Hematopoietic multipotent progenitor cell treated with erythropoietin and hydrocortisone succinate and interleukin-3 and kit ligand, for 17 days (in vitro differentiated cells): Measurements from ENCODE around the gene TECPR1.
"Not testable (repeated sequence)": the region's sequence is repeated elsewhere in the genome, so short reads cannot be mapped to it uniquely, and the experiment has no call there.

Source experiments
- DNase-seq: peaks from one replicate; pipeline ENCODE4 v3.0.0-alpha.2; 2015; ENCODE audit warnings: low spot score

TECPR1 gene

DNA sequence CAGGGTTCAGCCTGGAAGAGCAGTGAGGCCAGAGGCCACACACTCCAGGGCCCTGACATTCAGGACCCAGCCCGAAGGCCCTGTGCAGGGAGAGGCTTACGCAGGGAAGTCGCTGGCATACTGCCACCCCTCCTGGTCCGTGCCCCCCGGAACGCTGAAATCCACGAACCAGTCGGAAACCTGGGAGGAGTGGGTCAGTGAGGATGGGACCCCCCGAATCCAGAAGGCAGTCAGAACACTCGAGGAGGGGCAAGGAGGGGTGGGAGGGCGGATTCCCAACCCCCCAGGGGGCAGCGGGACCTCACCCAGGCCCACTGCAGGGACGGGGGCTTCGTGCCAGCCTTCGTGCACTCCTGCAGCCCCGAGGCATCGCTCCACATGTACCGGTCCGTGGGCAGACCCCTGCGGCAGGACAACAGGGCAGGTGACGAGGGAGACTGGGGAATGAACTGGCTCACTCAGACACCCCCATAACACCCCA lies 27.3 kb downstream of the TECPR1 start:
- no peak for DNase-seq

DNA sequence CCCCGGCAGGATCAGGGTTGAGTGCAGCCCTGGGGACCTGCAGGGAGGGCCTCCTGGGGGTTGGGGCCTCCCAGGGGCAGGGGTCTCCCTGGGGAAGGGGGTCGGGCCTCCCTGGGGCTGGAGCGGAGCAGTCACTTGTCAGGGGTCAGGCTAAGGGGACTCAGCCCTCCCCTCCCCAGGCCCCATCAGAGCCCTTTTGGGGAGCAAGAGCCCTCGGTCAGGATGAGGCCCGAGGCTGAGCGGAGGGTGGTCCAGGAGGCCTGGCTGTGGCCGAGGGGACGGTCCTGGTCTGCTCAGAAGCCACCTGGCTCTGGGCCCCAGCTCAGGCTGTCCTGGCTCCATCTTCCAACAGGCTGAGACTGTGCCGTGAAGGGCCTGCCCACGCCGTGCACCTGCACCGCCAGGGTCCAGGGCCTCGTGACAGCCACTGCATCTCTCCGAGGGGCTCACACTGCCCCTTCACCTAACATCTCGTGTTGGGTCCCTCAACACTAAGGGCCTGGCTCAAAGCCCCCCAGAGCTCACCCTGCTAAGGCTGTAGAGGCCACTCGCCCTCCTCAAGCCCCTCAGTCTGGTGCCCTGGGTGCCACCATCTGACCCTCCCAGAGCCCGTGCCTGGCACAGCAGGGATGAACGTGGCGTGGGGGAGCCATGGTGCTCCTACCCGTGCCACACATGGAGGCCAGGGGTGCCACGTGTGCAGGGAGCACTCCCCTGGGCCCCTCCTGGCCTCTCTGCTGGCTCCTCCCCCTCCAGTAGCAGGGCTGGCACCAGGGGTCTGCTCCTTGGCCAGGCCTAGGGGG lies 27.9 kb downstream of the TECPR1 start:
- no peak for DNase-seq

DNA sequence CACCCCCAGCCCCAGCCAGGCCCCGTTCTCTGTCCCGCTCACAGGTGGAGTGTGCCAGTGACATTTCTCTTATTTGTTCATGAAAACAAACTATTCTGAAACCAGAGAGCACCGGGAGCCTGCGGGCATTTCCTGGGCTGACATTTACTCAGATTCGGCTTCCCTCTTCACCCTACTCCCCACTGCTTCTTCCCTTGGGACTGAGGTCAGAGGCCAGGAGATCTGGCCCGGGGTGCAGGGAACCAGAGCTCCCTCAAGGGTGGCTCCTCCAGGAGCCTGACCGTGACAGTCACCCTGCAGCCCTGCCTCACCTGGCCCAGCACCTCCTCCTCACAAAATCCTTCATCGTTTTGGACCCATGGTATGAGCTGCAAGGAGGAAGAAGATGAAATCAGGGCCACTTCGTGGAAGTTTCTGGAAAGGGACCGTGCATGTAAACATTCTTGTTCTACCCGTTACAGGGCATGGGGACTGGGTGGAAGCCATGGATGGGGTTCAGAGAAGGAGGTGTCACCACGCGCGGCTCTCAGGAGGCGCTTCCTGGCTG lies 28.6 kb downstream of the TECPR1 start:
- DNase-seq = no peak

DNA sequence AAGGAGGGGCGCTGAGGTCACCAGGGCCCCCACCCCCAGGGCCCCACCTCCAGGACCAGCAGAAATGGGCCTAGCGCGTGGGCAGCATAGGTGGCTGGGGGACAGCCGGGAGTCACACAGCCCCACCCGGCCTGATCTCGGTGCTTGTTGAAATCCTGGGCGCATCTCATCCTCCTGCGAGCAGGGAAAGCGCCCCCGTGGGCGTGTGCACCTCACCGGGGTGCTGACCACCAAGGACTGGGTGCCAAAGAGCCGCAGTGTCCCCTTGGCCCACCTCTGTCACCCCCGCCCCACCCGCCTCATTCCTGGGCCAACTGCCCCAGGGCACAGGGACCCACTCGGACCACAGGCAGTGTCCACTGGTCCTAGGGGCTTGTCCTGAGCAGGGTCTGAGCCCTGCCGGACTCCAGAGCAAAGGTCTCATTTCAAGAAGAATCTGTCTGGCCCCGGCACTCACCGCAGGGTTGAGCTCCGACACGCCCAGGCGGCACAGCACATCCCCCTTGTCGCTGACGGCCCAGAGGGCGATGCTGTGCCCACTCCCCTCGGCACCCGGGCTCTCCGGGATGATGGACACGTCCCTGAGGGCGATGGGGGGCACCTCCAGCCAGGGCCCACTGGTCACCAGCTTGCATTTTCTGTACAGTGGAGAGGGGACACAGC lies 29.4 kb downstream of the TECPR1 start:
- no peak for DNase-seq

DNA sequence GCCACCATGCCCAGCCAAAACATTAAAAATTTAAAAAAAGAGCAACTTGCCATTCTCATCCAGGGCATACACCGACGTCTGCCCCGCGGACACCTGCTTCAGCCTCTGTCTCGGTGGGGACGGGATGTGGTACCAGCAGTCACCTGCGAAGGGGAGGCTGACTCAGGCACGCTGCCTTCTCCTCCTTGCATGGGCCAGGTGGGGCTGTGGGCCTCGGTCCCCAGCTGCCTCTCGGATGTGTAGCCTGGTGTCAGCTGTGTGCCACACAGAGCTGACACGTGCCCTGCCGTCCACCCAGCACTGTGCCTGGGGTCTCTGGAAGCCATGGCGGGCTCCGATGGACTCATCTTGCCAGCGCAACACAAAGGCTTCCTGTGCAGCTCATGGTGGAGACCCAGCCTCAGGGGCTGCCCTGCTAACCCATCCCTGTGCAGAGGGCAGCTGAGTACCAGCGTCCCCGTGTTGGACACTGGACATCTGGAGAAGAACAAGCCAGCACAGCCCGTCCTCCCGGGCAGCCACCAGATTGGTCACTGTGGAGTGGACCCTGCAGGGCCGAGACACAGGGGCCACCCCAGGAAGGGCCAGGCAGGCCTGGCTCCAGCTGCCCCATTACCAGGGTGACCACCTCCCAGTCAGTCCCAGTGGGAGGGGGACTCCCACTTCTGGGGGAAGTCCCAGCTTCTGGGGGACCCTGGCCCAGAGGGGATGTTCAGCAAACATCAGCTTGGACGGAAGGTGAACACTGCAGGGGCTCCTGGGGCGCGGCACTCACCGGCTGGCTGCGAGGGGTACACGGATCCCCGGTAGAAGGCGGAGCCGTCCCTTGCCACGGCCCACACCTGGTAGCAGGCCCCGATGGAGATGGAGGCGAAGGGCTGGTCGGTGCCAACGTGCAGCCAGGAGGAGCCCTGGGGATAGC lies 30.2 kb downstream of the TECPR1 start:
- DNase-seq = no peak

DNA sequence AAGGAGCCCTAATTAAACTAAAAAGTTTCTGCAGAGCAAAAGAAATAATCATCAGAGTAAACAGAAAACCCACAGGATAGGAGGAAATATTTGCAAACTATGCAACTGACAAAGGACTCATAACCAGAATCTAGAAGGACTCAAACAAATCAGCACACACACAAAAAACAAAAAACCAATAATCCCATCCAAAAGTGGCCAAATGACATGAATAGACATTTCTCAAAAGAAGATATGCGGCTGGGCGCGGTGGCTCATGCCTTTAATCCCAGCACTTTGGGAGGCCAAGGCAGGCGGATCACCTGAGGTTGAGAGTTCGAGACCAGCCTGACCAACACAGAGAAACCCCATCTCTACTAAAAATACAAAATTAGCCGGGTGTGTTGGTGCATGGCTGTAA lies 32.6 kb downstream of the TECPR1 start:
- not testable (repeated sequence) for DNase-seq

DNA sequence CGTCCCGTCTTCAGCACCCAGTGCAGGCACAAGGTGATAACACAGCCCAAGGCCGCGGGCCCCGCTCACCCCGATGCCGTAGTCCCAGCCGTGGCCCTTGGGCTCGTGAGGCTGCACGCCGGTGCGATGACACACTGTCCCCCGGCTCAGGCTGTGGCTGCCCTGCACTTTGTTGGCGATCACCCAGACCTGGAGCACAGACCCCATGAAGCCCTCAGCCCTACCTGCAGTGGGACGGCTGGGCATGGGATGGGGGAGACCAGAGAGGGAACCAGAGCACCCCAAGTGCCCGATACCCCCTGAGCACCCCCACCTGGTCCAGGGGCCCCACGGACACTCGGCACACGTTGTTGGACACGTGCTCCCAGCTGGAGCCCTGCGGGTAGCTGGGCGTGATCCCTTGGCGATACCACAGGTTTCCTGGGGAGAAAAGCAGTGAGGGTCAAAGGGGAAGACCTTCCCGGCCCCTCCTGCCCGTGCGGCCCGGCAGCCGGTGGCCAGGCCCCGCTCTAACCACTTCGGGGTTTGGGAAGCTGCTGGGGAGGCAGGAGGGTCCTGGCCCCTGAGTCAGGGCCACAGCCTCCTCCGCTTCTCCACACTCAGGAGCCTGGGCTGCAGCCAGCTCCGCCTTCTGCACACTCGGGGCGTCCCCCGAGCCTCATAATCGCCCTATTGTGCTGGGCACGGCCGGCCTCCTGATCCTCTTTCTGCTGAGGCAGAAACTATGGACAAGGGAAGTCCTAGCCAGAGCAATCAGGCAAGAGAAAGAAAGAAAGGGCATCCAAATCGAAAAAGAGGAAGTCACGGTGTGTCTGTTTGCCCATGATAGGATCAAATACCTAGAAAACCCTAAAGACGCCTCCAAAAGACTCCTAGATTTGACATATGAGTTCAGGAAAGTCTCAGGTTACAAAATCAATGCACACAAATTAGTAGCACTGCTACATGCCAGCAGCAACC lies 34.1 kb downstream of the TECPR1 start:
- no peak for DNase-seq

DNA sequence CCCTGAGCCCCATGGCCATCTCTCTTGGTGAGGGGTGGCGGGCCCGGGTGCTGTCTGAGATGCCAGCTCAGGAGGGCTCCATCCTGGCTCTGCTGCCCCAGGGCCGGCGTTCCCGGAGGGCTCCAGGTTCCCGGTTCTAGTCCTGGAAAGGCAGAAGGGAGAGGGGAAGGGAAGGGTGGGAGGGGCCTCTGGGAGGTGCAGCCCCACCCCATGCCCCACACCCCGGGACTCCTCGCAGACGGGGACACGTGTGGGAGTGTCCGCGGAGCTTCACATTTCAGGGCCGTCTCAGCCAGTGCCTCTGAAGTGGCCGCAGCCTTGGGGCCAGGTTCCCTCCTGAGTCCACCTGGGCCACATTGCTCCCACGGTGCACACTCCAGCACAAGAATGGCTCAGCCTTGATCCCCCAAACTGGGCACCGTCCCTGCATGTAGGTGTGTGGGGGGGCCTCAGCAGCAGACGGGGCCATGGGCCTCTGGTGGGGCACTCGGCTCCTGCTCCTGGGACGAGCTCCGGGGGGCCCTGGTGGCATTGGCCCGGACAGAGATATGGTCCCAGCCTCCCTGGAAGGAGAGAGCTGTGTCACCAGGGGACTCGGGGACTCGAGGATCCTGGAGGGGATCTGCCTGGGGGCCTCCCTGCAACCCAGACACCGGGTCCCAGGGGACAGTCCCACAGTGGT lies 35.0 kb downstream of the TECPR1 start:
- DNase-seq = no peak

DNA sequence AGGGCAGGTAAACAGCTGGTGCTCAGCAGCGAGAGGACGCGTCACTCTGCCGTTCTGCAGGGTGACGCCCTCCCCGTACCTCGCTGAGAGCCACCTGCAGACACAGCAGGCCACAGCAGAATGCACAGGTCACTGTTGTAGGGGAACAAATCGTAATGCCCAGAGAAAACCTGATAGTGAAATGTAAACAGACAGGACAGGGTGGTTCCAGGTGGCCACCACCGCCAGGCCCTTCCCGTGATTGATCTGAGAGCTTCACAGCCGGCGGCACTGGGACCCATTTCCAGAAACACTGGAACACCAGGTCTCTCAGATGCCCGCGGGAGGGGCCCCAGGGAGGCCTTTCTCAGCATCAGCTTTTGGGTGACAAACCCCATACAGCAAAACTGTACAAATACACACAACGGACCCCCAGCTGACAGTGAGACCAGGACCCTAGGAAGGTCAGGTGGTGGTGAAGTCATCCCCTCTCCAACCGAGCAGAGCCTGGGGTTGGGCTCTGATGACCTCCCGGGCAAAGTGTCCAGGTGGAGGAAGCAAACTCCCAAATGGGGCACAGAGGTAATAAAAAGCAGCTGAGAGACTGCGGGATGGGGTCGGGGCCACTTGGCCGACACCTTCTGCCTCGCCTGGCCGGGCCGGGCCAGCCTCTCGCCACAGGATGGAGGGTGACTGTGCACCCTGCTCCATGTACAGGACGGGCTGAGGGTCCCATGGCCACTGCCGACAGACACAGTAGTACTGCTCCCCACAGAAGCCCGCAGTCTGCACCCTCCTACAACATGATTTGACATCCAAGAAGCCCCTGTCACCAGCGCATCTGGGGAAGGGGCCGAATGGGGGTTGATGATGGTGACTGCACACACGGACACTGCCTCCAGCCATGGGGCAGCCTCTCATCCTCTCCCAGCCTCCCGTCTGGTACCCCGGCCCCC lies 36.2 kb downstream of the TECPR1 start:
- no peak for DNase-seq

DNA sequence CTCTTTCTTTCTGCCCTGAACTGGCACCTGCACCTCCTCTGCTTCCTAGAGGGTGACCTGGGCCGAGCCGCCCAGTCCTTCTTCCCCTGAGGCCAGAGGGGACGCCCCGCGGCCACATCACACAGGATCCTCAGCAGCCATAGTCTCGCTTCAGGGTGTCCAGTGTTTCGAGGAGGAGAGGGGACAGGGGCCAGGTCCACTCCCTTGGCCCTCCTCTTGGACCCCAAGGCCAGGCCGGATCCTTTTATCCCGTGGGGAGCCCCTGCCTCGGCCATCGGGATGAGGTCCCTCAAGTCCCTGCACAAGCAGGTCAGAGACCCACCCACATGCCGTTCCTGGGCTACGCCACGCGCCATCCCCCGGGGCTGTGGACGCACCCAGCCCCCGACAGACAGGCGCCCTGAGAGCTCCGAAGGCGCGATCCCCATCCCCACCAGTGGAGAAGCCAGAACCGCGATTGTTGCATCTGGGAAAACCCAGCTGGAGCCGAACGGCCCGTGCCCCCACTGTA lies 37.2 kb downstream of the TECPR1 start:
- DNase-seq = no peak

DNA sequence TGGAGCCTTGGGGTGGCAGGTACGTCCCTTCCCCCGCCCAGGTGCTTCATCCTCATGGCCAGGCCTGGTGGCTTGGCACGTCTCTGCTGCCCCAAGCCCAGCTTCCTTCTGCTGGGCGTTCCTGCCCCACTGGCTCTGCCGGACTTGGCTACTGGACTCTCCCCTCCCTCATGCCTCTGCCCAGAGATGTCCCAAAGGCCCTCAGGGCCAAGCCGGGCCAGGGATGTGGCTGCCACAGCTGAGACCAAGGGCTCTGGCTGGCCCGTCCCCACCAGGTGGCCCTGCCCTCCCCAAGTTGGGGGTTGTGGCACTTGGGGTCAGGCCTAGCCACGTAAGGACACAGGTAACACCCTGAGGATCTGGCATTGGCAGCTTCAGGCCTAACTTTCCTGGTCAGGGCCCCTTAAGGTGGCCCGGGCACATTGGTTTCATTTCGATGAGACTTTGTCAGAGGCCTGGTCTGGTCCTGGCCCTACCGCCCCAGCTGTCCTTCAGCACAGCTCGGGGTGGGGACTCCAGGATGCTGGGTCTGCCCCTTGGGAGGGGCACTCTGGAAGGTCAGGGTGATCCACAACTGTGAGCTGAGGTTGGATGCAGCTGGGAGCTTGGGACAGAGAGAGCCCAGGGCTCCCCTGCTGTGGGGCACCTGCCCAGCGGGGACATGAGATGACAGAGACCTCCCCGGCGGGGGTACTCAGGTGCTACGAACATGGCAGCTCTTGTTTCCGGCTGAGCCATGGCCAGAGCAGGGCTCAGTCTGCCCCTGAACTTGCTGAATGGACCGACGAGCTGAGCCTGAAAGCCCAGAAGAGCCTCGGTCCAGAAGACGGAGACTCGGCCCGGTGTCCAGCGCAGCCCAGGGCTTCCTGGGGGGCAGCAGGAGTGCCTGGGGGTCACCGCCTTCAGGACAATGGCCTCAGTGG lies 37.9 kb downstream of the TECPR1 start:
- no peak for DNase-seq

DNA sequence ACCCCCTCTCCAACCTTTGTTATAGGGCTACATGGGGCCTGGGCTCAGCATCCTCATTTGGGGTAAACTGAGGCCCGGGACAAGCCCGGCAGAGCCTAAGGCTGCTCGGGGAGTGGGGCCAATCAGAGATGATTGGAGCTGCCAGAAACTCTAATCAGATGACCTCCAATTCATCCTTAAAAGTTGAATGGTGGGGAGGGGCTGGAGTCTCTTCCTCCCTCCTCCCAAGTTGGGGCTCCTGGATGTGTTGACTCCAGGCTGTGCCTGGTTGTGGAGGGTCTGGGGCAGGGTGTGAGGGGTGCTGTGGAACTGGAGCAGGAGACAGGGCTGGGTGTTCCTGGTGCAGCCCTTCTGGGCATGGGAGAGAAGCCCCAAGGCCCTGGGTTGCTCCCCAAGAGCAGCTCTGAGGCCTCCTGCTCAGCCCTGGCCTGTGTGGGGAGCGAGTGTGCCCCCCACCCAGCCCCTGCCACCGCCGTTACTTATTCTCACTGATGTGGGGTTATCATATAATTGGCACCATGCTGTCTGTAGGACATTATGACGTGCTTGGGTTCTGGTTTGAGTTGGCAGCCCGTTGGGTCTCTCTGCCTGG lies 38.6 kb downstream of the TECPR1 start:
- DNase-seq = no peak

DNA sequence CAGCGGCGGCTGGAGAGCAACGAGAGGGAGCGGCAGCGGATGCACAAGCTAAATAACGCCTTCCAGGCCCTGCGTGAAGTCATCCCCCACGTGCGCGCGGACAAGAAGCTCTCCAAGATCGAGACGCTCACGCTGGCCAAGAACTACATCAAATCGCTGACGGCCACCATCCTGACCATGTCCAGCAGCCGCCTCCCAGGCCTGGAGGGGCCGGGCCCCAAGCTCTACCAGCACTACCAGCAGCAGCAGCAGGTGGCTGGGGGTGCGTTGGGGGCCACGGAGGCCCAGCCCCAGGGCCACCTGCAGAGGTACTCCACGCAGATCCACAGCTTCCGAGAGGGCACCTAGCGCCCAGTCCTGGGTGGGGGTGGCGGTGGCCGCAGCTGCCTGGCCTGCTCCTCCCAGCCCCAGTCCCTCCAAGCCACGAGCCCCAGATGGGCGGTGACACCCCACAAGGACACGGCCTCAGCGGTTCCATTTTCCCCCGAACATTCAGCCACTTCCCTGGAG lies 39.4 kb downstream of the TECPR1 start:
- DNase-seq = no peak

DNA sequence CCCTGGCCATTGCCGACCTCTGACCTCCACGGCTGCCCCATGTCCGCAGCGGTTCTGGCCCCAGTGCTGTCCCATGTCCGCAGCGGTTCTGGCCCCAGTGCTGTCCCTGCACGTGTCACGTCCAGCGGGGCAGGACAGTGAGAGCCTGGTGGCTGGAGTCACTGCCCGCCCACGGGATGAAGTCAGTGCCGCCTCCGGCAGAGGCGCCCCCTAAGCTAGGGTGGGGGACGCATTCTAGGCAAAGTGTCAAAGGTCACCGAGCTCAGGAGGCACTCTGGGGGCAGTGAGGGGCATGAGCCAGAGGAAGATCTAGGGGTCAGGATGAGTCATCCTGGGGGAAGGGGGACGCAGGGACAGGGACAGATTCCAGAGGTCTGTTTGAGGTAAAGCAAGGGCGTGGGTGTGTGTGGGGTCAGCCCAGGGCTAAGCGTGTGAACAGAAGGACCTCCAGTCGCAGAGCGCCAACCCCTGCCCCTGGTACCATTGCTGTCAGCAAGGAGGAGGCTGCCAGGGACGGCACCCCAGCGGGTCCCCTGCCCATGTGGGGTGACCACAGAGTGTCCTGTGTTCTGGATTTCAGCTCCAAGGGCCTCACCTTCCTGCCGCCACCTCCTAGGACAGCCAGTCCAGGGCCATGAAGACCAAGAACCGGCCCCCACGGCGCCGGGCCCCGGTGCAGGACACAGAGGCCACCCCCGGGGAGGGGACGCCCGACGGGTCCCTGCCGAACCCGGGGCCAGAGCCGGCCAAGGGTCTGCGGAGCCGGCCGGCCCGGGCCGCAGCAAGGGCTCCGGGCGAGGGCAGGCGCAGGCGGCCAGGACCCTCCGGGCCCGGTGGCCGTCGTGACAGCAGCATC lies 40.1 kb downstream of the TECPR1 start:
- no peak for DNase-seq

DNA sequence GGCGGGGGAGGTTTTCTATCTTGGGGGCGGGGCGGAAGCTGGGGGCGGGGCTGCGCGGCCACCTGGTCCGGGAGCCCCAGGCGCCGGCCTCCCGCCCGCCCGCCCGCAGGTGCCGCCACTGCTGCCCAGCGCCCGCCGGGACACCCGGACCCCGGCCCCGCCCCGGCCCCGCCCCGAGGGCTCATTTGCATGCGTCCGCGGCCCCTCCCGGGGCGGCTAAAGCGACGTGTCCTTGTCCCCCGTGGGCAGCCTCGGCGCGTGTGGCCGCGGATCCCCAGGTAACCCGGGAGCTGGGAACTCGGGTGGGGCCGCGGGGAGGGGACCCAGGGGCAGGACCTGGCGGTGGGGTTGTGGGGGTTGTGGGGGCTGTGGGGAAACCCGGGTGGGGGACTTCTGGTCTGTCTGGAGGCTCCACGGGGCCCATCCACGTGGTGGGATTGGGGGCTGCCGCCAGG lies 40.8 kb downstream of the TECPR1 start, which contains the start of gene BHLHA15:
TSS of gene BHLHA15 (plus strand) at position 219 of the 455 bp plus-strand sequence. CDS start 871 bp downstream, outside the sequence.
- no peak for DNase-seq
